HG03354 (cell line): ENCODE measurements around the gene SCAP.
"Not testable (repeated sequence)": the region's sequence is repeated elsewhere in the genome, so short reads cannot be mapped to it uniquely, and the experiment has no call there.

ENCODE experiments used
- ATAC-seq: cut with Tn5 transposase; IDR thresholded peaks from one replicate; pipeline ENCODE4 v1.9.1; 2021; ENCODE audit warnings: mild to moderate bottlenecking; ENCODE audit not compliant: unreplicated experiment, poor library complexity, severe bottlenecking

SCAP gene

DNA sequence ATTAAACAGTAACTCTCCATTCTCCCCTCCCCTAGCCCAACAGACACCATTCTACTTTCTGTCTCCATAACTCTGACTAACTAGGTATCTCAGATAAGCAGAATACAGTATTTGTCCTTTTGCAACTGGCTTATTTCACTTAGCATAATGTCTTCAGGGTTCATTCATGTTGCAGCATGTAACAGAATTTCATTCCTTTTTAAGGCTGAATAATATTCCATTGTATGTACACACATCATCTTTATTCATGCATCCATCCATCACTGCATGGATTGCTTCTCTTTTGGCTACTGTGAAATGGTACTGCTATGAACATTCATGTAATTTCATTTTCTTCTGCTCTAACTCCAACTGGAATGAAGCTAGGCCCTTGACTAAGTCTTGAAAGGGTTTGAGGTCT lies 96.9 kb downstream of the SCAP start:
- ATAC-seq: no peak

DNA sequence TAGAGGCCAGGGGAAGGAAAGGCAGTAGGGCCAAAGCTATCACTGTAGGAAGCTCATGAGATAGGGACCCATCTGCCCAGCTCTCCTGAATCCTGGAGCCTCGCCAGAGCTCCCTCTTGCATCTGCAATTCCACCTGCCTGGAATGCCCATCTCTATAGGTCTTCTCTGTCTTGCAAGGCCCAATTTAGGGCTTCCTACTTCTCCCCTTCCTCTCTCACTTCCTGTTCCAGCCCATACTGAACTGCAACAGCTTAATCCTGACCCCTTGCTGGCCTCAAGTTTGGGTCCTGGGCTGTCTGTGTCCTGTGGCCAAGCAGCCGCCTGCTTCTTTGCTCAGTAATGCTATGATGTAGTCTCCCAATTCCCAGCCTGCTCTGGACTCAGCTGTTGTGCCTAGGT lies 98.6 kb downstream of the SCAP start:
- ATAC-seq: no peak

- ATAC-seq: no peak
Observed at GRCh38 chr3:47376393-47376792, 99.3 kb downstream of the SCAP start.

- no peak for ATAC-seq
Observed at GRCh38 chr3:47374587-47374986, 101.2 kb downstream of the SCAP start.

DNA sequence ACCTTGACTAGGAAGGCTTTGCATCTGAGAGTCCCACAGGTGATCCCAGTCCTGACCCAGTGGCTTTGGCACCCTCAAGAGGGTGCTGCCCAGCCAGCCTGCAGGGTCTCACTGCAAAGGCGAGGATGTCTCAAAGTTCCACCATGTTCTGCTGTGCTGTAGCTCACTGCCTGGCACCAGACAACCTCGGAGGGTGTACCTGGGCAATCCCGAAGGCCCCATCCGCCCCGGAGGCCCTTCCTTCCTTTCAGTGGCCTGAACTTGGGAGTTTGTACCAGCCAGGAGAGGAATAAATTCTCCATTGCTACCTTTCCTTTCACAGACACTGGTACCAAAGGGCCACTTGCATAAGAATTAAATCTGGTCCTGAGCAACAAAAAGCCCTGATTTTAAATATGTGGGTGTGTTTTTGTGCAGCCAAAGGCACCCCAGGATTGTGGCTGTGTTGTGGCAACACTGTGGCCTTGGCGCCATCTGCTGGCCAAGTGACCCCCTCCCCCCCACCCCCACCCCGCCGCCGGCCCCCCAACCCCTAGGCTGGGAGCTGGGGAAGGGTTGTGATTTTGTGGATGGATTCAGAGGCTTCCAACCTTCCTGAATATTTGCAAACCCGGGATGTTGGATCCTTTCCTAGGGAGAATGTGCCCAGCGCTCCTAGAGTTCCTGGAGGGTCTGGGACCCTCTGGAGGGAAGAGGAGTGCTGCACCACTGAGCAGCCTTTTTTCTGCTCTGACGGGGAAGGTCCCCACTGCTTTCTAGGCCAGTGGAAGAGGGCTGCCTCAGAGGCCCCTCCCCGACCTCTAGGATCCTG lies 104.6 kb downstream of the SCAP start:
- no peak for ATAC-seq

DNA sequence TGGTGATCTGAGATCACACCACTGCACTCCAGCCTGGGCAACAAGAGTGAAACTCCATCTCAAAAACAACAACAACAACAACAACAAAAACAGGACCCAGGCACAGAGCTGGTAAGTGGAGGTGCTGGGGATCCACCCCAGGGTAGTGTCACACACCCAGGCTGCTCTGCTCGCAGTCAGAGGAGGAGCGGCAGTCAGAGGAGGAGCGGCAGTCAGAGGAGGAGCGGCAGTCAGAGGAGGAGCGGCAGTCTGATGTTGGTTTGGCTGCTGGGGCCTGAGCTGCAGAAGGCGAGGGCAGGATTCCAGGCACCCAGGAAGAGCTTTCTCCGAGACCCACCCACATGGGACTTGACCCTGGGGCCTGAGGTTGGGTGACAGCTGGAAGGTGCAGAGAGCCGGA lies 105.7 kb downstream of the SCAP start:
- not testable (repeated sequence) for ATAC-seq

DNA sequence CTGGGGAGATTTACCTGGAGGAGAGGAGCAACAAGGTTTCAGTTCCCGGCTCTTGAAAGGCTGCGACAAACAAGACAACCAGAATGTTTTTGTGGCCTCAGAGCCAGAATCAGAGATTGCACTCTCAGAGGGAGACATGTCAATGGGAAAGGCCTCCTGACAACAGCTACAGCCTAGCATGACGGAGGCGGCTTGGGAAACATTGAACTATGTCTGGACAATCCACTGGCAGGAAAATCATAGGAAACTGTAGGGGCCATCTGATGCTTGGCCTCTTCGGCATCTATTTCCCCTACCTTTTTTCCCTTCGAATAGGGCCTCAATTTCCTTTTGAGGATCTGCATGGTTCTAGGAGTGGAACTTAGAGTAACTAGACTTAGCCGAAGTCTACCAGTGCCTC lies 108.1 kb downstream of the SCAP start:
- ATAC-seq: no peak

- no peak for ATAC-seq
Observed at GRCh38 chr3:47366833-47367232, 108.9 kb downstream of the SCAP start.

GRCh38 chr3:47365213-47366153 lies 110.3 kb downstream of the SCAP start:
- no peak for ATAC-seq
